ENCODE data around the gene NELFCD. TPM values are rescaled to one million over a fixed set of nuclear protein-coding genes. Genes with fewer than 3 reads are reported as not detected.

The NELFCD gene
- total and polyA plus RNA-seq, 9 of the 15 experiments (the other 6 are each of a cell fraction or from before 2014, with no cell fraction given), result 11.7 to 163 (median 96.5) TPM

DNA sequence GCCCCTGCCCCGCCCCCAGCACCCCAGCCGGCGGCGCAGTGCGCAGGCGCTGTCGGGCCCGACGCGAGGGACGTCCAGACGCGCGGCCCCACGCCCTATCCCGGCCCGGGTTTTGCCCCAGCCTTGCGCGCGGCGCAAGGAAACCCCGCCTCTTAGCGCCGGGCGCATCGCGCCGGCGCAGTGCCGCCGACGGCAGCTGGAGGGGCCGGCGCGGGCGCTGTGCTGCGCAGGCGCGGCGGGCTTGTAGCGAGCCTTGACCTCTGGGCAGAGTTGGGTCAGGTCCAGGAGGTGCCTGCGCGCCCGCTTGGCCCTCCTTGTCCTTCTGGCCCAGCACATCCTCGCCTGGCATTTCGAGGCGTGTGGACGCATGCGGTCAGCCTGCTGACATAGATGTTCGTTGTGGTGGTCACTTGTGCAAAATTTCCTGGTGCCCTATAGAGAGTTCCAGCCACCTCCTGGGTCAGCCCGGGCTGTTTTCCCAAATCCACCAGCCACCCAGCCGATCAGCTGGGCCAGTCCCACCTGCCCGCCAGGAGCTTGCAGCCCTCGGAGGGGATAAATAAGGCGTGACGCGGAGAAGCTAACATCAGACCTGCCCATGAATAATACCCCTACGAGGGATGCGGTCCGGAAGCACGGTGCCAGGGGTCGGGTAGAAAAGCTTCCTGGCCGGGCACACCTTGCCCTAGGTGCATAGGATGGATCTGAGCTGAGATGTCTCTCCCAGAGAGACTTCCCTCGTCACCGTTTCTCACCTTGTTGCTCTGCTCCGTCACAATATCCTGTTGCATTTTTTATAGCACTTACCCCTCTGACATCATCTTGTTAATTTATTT, 62.0 kb downstream of the NELFCD start (continued):
- TF ChIP-seq PYGO2 (tag; IDR thresholded peaks at IDR 0.05), result no peak
- TF ChIP-seq, protein P1, sequence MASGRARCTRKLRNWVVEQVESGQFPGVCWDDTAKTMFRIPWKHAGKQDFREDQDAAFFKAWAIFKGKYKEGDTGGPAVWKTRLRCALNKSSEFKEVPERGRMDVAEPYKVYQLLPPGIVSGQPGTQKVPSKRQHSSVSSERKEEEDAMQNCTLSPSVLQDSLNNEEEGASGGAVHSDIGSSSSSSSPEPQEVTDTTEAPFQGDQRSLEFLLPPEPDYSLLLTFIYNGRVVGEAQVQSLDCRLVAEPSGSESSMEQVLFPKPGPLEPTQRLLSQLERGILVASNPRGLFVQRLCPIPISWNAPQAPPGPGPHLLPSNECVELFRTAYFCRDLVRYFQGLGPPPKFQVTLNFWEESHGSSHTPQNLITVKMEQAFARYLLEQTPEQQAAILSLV (tag; IDR thresholded peaks at IDR 0.05), result no peak
- peak; percentile 84 for TF ChIP-seq NEUROD1 (IDR thresholded peaks at IDR 0.05; ENCODE audit: borderline replicate concordance, low read depth, low read length, partially characterized antibody)
- no peak for TF ChIP-seq CBX8 (IDR thresholded peaks at IDR 0.05; ENCODE audit: borderline replicate concordance, extremely low read depth, low read depth, low read length, poor library complexity, severe bottlenecking)
- no peak for TF ChIP-seq ZNF212 (CRISPR knock-in tag; IDR thresholded peaks at IDR 0.05)
- TF ChIP-seq ZNF347 (CRISPR knock-in tag; IDR thresholded peaks at IDR 0.05; ENCODE audit: low read depth), result no peak
- TF ChIP-seq, protein P2, sequence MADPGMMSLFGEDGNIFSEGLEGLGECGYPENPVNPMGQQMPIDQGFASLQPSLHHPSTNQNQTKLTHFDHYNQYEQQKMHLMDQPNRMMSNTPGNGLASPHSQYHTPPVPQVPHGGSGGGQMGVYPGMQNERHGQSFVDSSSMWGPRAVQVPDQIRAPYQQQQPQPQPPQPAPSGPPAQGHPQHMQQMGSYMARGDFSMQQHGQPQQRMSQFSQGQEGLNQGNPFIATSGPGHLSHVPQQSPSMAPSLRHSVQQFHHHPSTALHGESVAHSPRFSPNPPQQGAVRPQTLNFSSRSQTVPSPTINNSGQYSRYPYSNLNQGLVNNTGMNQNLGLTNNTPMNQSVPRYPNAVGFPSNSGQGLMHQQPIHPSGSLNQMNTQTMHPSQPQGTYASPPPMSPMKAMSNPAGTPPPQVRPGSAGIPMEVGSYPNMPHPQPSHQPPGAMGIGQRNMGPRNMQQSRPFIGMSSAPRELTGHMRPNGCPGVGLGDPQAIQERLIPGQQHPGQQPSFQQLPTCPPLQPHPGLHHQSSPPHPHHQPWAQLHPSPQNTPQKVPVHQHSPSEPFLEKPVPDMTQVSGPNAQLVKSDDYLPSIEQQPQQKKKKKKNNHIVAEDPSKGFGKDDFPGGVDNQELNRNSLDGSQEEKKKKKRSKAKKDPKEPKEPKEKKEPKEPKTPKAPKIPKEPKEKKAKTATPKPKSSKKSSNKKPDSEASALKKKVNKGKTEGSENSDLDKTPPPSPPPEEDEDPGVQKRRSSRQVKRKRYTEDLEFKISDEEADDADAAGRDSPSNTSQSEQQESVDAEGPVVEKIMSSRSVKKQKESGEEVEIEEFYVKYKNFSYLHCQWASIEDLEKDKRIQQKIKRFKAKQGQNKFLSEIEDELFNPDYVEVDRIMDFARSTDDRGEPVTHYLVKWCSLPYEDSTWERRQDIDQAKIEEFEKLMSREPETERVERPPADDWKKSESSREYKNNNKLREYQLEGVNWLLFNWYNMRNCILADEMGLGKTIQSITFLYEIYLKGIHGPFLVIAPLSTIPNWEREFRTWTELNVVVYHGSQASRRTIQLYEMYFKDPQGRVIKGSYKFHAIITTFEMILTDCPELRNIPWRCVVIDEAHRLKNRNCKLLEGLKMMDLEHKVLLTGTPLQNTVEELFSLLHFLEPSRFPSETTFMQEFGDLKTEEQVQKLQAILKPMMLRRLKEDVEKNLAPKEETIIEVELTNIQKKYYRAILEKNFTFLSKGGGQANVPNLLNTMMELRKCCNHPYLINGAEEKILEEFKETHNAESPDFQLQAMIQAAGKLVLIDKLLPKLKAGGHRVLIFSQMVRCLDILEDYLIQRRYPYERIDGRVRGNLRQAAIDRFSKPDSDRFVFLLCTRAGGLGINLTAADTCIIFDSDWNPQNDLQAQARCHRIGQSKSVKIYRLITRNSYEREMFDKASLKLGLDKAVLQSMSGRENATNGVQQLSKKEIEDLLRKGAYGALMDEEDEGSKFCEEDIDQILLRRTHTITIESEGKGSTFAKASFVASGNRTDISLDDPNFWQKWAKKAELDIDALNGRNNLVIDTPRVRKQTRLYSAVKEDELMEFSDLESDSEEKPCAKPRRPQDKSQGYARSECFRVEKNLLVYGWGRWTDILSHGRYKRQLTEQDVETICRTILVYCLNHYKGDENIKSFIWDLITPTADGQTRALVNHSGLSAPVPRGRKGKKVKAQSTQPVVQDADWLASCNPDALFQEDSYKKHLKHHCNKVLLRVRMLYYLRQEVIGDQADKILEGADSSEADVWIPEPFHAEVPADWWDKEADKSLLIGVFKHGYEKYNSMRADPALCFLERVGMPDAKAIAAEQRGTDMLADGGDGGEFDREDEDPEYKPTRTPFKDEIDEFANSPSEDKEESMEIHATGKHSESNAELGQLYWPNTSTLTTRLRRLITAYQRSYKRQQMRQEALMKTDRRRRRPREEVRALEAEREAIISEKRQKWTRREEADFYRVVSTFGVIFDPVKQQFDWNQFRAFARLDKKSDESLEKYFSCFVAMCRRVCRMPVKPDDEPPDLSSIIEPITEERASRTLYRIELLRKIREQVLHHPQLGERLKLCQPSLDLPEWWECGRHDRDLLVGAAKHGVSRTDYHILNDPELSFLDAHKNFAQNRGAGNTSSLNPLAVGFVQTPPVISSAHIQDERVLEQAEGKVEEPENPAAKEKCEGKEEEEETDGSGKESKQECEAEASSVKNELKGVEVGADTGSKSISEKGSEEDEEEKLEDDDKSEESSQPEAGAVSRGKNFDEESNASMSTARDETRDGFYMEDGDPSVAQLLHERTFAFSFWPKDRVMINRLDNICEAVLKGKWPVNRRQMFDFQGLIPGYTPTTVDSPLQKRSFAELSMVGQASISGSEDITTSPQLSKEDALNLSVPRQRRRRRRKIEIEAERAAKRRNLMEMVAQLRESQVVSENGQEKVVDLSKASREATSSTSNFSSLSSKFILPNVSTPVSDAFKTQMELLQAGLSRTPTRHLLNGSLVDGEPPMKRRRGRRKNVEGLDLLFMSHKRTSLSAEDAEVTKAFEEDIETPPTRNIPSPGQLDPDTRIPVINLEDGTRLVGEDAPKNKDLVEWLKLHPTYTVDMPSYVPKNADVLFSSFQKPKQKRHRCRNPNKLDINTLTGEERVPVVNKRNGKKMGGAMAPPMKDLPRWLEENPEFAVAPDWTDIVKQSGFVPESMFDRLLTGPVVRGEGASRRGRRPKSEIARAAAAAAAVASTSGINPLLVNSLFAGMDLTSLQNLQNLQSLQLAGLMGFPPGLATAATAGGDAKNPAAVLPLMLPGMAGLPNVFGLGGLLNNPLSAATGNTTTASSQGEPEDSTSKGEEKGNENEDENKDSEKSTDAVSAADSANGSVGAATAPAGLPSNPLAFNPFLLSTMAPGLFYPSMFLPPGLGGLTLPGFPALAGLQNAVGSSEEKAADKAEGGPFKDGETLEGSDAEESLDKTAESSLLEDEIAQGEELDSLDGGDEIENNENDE (IDR thresholded peaks at IDR 0.05; ENCODE audit: low read depth, low read length), result no peak
- TF ChIP-seq, protein P3, sequence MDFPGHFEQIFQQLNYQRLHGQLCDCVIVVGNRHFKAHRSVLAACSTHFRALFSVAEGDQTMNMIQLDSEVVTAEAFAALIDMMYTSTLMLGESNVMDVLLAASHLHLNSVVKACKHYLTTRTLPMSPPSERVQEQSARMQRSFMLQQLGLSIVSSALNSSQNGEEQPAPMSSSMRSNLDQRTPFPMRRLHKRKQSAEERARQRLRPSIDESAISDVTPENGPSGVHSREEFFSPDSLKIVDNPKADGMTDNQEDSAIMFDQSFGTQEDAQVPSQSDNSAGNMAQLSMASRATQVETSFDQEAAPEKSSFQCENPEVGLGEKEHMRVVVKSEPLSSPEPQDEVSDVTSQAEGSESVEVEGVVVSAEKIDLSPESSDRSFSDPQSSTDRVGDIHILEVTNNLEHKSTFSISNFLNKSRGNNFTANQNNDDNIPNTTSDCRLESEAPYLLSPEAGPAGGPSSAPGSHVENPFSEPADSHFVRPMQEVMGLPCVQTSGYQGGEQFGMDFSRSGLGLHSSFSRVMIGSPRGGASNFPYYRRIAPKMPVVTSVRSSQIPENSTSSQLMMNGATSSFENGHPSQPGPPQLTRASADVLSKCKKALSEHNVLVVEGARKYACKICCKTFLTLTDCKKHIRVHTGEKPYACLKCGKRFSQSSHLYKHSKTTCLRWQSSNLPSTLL (IDR thresholded peaks at IDR 0.05), result no peak
- TF ChIP-seq, protein P4, sequence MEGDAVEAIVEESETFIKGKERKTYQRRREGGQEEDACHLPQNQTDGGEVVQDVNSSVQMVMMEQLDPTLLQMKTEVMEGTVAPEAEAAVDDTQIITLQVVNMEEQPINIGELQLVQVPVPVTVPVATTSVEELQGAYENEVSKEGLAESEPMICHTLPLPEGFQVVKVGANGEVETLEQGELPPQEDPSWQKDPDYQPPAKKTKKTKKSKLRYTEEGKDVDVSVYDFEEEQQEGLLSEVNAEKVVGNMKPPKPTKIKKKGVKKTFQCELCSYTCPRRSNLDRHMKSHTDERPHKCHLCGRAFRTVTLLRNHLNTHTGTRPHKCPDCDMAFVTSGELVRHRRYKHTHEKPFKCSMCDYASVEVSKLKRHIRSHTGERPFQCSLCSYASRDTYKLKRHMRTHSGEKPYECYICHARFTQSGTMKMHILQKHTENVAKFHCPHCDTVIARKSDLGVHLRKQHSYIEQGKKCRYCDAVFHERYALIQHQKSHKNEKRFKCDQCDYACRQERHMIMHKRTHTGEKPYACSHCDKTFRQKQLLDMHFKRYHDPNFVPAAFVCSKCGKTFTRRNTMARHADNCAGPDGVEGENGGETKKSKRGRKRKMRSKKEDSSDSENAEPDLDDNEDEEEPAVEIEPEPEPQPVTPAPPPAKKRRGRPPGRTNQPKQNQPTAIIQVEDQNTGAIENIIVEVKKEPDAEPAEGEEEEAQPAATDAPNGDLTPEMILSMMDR (IDR thresholded peaks at IDR 0.05 in 2 of 3, conservative IDR thresholded peaks at IDR 0.05 in 1 of 3; ENCODE audit: insufficient read depth in 2 of 3, low read depth in 1 of 3, low read length in 3 of 3), result peak in 1 of 3 experiments; percentile 10; a peak in 1 of 6 replicates
